CD4-positive, alpha-beta memory T cell (primary cell): ENCODE measurements around the gene FBXO28. TPM values are rescaled to one million over a fixed set of nuclear protein-coding genes. Genes with fewer than 3 reads are reported as not detected.

Source experiments
- CTCF ChIA-PET: fragments of 350-600 bp; sonication (Branson Sonifier 250); formaldehyde crosslinking; loops from one replicate; lab custom pipeline; 2021; ENCODE audit warnings: inconsistent platforms; ENCODE audit not compliant: partially characterized antibody; lab: Charles Lee
- POLR2A ChIA-PET: fragments of 350-600 bp; sonication (Branson Sonifier 250); formaldehyde crosslinking; loops from one replicate; lab custom pipeline; 2021; ENCODE audit not compliant: partially characterized antibody; lab: Charles Lee
- DNase-seq, 5 donors: peaks; one replicate each; pipeline versions ENCODE4 v3.0.0 to v3.0.0-alpha.2; 2020 to 2022; ENCODE audit warnings: mixed read lengths in 1 of 5
- H3K27ac ChIP-seq: one replicate; pipeline ENCODE4 v1.7.0; 2013; ENCODE audit warnings: low read depth, low read length
- H3K27me3 ChIP-seq: 2 replicates; pipeline ENCODE4 v1.7.0; 2013; ENCODE audit warnings: mild to moderate bottlenecking, low read length, moderate library complexity; ENCODE audit not compliant: insufficient read depth
- H3K36me3 ChIP-seq: 2 replicates; pipeline ENCODE4 v1.7.0; 2013; ENCODE audit warnings: mild to moderate bottlenecking, low read length, moderate library complexity; ENCODE audit not compliant: insufficient read depth
- H3K4me1 ChIP-seq: 2 replicates; pipeline ENCODE4 v1.7.0; 2013; ENCODE audit warnings: mild to moderate bottlenecking, low read length, moderate library complexity; ENCODE audit not compliant: insufficient read depth
- H3K4me3 ChIP-seq, 2 donors: one replicate each; pipeline ENCODE4 v1.7.0; 2013; ENCODE audit warnings: low read length in 2 of 2, mild to moderate bottlenecking in 1 of 2
- H3K9me3 ChIP-seq, 2 donors: one replicate each; pipeline ENCODE4 v1.7.0; 2013; ENCODE audit warnings: low read length in 2 of 2, control low read depth in 1 of 2; ENCODE audit not compliant: control insufficient read depth in 1 of 2
- H3K27ac Mint-ChIP-seq, 7 donors: one replicate each; pipeline ENCODE4 v1.8.0; 2020 to 2021; ENCODE audit warnings: mixed read lengths in 7 of 7, mild to moderate bottlenecking in 6 of 7, inconsistent platforms in 3 of 7, moderate library complexity in 3 of 7
- H3K27me3 Mint-ChIP-seq, 2 donors: one replicate each; pipeline ENCODE4 v1.8.0; 2020 to 2021; ENCODE audit warnings: mixed read lengths in 2 of 2
- H3K36me3 Mint-ChIP-seq, 2 donors: one replicate each; pipeline ENCODE4 v1.8.0; 2020 to 2021; ENCODE audit warnings: mixed read lengths in 2 of 2, inconsistent platforms in 1 of 2, mild to moderate bottlenecking in 1 of 2
- H3K4me1 Mint-ChIP-seq, 4 donors: one replicate each; pipeline ENCODE4 v1.8.0; 2020 to 2021; ENCODE audit warnings: mixed read lengths in 4 of 4, mild to moderate bottlenecking in 1 of 4
- H3K4me3 Mint-ChIP-seq, 8 donors: one replicate each; pipeline ENCODE4 v1.8.0; 2020 to 2021; ENCODE audit warnings: mixed read lengths in 8 of 8, mild to moderate bottlenecking in 7 of 8, moderate library complexity in 6 of 8, inconsistent platforms in 3 of 8
- H3K9me3 Mint-ChIP-seq, 8 donors: one replicate each; pipeline ENCODE4 v1.8.0; 2020 to 2021; ENCODE audit warnings: mixed read lengths in 8 of 8, mild to moderate bottlenecking in 5 of 8, inconsistent platforms in 3 of 8, moderate library complexity in 1 of 8
- intact Hi-C: fragments of 100-400 bp; cut with micrococcal nuclease; formaldehyde crosslinking; loops from one replicate; pipeline ENCODE4 v1.15.1; 2023
- polyA plus RNA-seq, 2 donors: library from polyadenylated mRNA; unstranded; fragments of 300-500 nt; fragmentation: Illumina TruSeq; gene quantifications; one replicate each; pipeline ENCODE4 v1.2.3, GENCODE V29; 2021
- total RNA-seq, 2 experiments: library from RNA; stranded (reverse); gene quantifications; one replicate each; pipeline ENCODE4 v1.2.3, GENCODE V29; 2021

Gene FBXO28
- total and polyA plus RNA-seq, 4 experiments from 2014 or later = 11.3 to 39.7 (median 27.9) TPM

- no peak overlapping the region for H3K4me3 Mint-ChIP-seq
- H3K36me3 ChIP-seq = peaks cover 4% of the 10 kb centered on the region
- peaks cover 28 to 57% (median 40%) of the 10 kb centered on the region in 4 donors for H3K4me1 Mint-ChIP-seq
- no peaks in the 10 kb centered on the region for H3K9me3 Mint-ChIP-seq
- H3K27ac Mint-ChIP-seq = peak overlapping the region in 1 of 7 donors; percentile 7
- H3K27ac ChIP-seq = no peak overlapping the region
- H3K4me3 ChIP-seq = no peak overlapping the region
- H3K27me3 ChIP-seq = no peaks in the 10 kb centered on the region
- intact Hi-C loops = no loop called here
- H3K4me1 ChIP-seq = peaks cover 3% of the 10 kb centered on the region
- peaks cover 17 to 24% of the 10 kb centered on the region in 2 donors for H3K36me3 Mint-ChIP-seq
- DNase-seq = no peak
- POLR2A ChIA-PET = no interaction called here
- H3K27me3 Mint-ChIP-seq = no peaks in the 10 kb centered on the region
- H3K9me3 ChIP-seq = no peaks in the 10 kb centered on the region
- CTCF ChIA-PET = no interaction called here
Measured at GRCh38 chr1:224124220-224124619, 10.3 kb downstream of the FBXO28 start.

DNA sequence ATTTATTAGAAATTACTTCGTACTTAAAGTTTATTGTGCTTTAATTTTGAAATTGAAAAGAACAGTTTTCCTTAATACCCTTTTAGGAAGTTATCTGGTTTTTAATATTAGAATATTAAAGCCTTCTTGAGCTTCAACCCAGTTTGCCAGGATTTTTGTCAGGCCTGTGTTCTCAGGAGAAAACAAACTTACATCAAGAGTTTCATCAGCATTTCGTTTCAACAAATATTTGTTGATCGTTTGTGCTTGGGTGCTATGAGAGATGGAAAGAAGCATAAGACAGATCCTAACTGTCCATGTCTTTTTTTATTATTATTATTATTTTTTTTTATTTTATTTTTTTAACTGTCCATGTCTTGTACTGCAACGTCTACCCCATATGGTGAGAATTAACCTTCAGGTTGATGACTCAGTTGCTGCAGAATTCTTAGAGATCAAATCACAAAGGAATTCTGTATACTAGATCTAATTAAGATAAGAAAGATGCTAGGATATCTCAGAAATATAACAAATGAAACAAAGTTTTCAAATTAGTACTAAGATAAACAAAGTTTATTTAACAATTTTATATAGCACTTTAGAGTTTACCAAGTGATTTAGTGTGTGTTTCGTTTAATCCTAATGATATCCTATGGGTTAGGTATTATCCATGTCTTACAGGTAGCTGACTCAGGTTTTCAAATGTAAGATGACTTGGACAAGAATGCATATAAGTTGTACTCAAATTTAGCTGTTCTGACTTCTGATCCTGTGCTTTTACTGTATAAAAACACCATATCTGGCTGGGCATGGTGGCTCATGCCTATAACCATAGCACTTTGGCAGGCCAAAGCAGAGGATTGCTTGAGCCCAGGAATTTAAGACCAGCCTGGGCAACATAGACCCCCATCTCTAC is 14.3 kb downstream of the FBXO28 start:
- H3K4me1 ChIP-seq = peaks cover 3% of the 10 kb centered on the region
- H3K4me3 Mint-ChIP-seq = no peak overlapping the region
- no peaks in the 10 kb centered on the region for H3K9me3 ChIP-seq
- H3K27me3 ChIP-seq = no peaks in the 10 kb centered on the region
- H3K9me3 Mint-ChIP-seq = no peaks in the 10 kb centered on the region
- peaks cover 11 to 31% (median 21%) of the 10 kb centered on the region in 4 donors for H3K4me1 Mint-ChIP-seq
- intact Hi-C loops = no loop called here
- CTCF ChIA-PET = interaction anchor here (0.9 to 1.2 kb wide), 2 partner anchors 12 to 329 kb away, joined by 3 read pairs; no protein-coding TSS in a partner anchor
- H3K36me3 Mint-ChIP-seq = peaks cover 35 to 37% of the 10 kb centered on the region in 2 donors
- no peak for DNase-seq
- POLR2A ChIA-PET = no interaction called here
- H3K27ac ChIP-seq = no peak overlapping the region
- no peaks in the 10 kb centered on the region for H3K27me3 Mint-ChIP-seq
- peaks cover 27% of the 10 kb centered on the region for H3K36me3 ChIP-seq
- no peak overlapping the region for H3K4me3 ChIP-seq
- no peak overlapping the region for H3K27ac Mint-ChIP-seq

DNA sequence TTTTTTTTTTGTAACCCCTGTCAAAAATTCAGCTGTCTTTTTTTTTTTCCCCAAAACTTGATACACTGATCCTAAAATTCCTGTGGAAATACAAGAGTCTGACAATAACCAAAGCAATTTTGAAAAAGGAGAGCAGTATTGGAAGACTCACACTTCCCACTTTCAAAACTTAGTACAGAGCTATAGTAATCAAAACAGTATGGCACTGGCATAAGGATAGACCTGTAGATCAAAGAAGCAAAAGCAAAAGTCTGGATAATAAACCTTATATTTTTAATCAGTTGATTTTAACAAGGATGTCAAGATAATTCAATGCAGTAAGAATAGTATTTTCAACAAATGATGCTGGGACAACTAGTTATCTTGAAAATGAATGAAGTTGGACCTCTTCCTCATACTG is 17.3 kb downstream of the FBXO28 start:
- no peaks in the 10 kb centered on the region for H3K27me3 Mint-ChIP-seq

DNA sequence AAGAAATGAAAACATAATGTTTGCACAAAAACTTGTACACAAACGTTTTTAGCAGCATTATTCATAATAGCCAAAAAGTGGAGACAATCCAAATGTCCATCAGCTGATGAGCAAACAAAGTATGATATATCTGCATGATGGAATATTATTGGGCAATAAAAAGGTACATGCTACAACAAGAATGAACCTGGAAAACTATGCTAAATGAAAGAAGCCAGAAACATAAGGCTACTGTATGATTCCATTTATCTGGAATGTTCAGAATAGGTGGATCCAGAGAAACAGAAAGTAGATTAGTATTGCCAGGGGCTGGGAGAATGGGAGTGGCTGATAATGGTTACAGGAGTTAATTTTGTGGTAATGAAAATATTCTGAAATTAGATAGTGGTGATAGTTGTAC is 19.0 kb downstream of the FBXO28 start:
- ChIA-PET POLR2A (no interaction called here), CTCF (no interaction called here)
- no peaks in the 10 kb centered on the region for H3K27me3 ChIP-seq
- no peak overlapping the region for H3K27ac ChIP-seq
- intact Hi-C loops = no loop called here
- Mint-ChIP-seq H3K9me3 (no peaks in the 10 kb centered on the region), H3K27ac (no peak overlapping the region), H3K27me3 (no peaks in the 10 kb centered on the region), H3K4me1 (peaks cover 0 to 2% (median under 1%) of the 10 kb centered on the region in 4 donors), H3K4me3 (no peak overlapping the region), H3K36me3 (peaks cover 38 to 47% of the 10 kb centered on the region in 2 donors)
- peaks cover 31% of the 10 kb centered on the region for H3K36me3 ChIP-seq
- no peaks in the 10 kb centered on the region for H3K4me1 ChIP-seq
- DNase-seq = no peak
- H3K4me3 ChIP-seq = no peak overlapping the region
- H3K9me3 ChIP-seq = no peaks in the 10 kb centered on the region

More for the DNA sequence above, 17.3 kb downstream of the FBXO28 start:
- no peak overlapping the region for H3K27ac ChIP-seq
- ChIA-PET POLR2A (no interaction called here), CTCF (no interaction called here)
- no peaks in the 10 kb centered on the region for H3K4me1 ChIP-seq
- H3K4me1 Mint-ChIP-seq = peaks cover 4 to 7% (median 6%) of the 10 kb centered on the region in 4 donors
- no peaks in the 10 kb centered on the region for H3K27me3 ChIP-seq
- no peak overlapping the region for H3K27ac Mint-ChIP-seq
- no peak overlapping the region for H3K4me3 Mint-ChIP-seq
- no peak for DNase-seq
- H3K36me3 ChIP-seq = peaks cover 31% of the 10 kb centered on the region
- peaks cover 38 to 45% of the 10 kb centered on the region in 2 donors for H3K36me3 Mint-ChIP-seq
- no peak overlapping the region for H3K4me3 ChIP-seq
- intact Hi-C loops = no loop called here
- H3K9me3 Mint-ChIP-seq = no peaks in the 10 kb centered on the region
- no peaks in the 10 kb centered on the region for H3K9me3 ChIP-seq

DNA sequence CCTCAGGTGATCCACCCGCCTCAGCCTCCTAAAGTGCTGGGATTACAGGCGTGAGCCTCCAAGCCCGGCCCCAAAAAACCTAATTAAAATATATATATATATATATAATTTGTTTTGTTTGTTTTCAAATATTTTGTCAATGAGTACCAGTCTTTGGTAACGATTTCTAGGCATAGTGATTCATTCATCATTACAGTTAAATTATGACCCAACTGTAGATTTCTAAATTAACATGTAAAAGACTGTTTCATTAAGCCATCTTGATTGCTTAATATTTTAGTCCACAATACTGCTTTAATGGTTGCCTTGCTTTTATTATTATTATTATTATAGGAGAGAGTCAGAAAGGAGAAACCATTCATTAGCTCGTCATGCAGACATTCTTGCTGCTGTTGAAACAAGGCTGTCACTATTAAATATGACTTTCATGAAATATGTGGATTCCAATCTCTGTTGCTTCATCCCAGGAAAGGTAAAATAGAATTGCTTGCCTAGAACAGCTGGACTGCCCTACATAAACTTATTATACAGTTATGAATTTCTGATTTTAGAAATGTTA is 19.9 kb downstream of the FBXO28 start:
- no peak overlapping the region for H3K27ac Mint-ChIP-seq
- H3K27me3 Mint-ChIP-seq = no peaks in the 10 kb centered on the region
- ChIA-PET POLR2A (no interaction called here), CTCF (no interaction called here)
- H3K36me3 Mint-ChIP-seq = peaks cover 38 to 50% of the 10 kb centered on the region in 2 donors
- peaks cover 0 to 2% (median under 1%) of the 10 kb centered on the region in 4 donors for H3K4me1 Mint-ChIP-seq
- intact Hi-C loops = no loop called here
- Histone ChIP-seq H3K36me3 (peaks cover 35% of the 10 kb centered on the region), H3K4me3 (no peak overlapping the region), H3K27ac (no peak overlapping the region), H3K4me1 (no peaks in the 10 kb centered on the region), H3K27me3 (no peaks in the 10 kb centered on the region), H3K9me3 (no peaks in the 10 kb centered on the region)
- no peaks in the 10 kb centered on the region for H3K9me3 Mint-ChIP-seq
- DNase-seq = no peak
- H3K4me3 Mint-ChIP-seq = no peak overlapping the region

DNA sequence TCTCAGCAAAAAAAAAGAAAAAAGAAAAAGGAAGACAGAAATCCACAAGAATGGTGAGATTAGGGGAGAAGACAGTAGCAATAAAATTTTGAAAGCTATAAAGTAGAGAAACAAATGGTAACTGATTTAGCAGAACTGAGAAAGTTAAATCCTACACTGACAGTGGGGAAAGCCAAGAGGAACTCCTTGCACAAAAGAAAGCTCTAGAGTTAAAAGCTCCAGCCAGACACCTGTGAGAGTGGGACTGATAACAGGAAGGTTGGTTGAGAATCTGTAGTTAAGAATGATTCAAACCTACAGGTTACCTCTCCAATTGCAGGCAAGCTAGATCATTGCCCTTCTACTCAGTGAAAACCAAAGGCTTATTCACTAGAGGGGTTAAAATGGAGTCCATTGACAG is 23.6 kb downstream of the FBXO28 start:
- POLR2A ChIA-PET = no interaction called here
- DNase-seq = no peak
- H3K9me3 ChIP-seq = no peaks in the 10 kb centered on the region
- Mint-ChIP-seq H3K4me3 (no peak overlapping the region), H3K36me3 (peaks cover 11 to 44% of the 10 kb centered on the region in 2 donors), H3K27me3 (no peaks in the 10 kb centered on the region), H3K9me3 (no peaks in the 10 kb centered on the region), H3K4me1 (peaks cover 0 to 2% (median 0%) of the 10 kb centered on the region in 4 donors), H3K27ac (peak overlapping the region in 1 of 7 donors; percentile 12)
- CTCF ChIA-PET = no interaction called here
- peaks cover 23% of the 10 kb centered on the region for H3K36me3 ChIP-seq
- no peak overlapping the region for H3K27ac ChIP-seq
- no peaks in the 10 kb centered on the region for H3K27me3 ChIP-seq
- no peaks in the 10 kb centered on the region for H3K4me1 ChIP-seq
- no peak overlapping the region for H3K4me3 ChIP-seq
- intact Hi-C loops = no loop called here

DNA sequence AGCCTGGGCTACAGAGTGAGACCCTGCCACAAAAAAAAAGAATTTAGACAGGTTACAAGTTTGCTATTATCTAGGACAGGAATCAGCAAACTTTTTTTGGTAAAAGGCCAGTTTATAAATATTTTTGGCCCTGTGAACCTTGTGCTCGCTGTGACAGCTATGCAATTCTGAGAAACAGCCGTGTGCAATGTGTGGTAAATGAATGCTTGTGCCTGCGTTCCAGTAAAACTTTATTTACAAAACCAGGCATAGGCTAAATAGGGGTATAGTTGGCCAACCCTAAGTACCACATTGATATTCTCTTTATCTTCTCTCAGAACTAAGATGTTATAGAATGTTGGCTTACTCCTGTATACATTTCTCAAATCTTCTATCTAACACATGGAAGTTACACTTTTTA is 24.3 kb downstream of the FBXO28 start:
- Histone ChIP-seq H3K36me3 (peaks cover 17% of the 10 kb centered on the region), H3K4me1 (no peaks in the 10 kb centered on the region), H3K27ac (no peak overlapping the region), H3K9me3 (no peaks in the 10 kb centered on the region), H3K27me3 (no peaks in the 10 kb centered on the region), H3K4me3 (no peak overlapping the region)
- Mint-ChIP-seq H3K27me3 (no peaks in the 10 kb centered on the region), H3K4me3 (no peak overlapping the region), H3K27ac (peak overlapping the region in 1 of 7 donors; percentile 46), H3K36me3 (peaks cover 5 to 42% of the 10 kb centered on the region in 2 donors), H3K9me3 (no peaks in the 10 kb centered on the region), H3K4me1 (peaks cover 0 to 2% (median 0%) of the 10 kb centered on the region in 4 donors)
- intact Hi-C loops = no loop called here
- POLR2A ChIA-PET = interaction anchor here (0.5 kb wide), 1 partner anchor 284 kb away, joined by 3 read pairs; no protein-coding TSS in a partner anchor
- DNase-seq = no peak
- CTCF ChIA-PET = no interaction called here
